Left colon (tissue), 2 donors: ENCODE measurements around the gene SEMA4C. TPM values are rescaled to one million over a fixed set of nuclear protein-coding genes. Genes with fewer than 3 reads are reported as not detected.

Experiments used
- ATAC-seq: fragments of 200-7000 bp; cut with Tn5 transposase; one replicate; pipeline ENCODE4 v1.9.1; 2020; ENCODE audit warnings: mild to moderate bottlenecking, moderate library complexity
- DNase-seq, 2 donors: peaks; one replicate each; pipeline ENCODE4 v3.0.0-alpha.2; 2020
- intact Hi-C, 2 donors: fragments of 100-400 bp; cut with DNase I in 1 of 2; cut with micrococcal nuclease in 1 of 2; formaldehyde crosslinking; loops; one replicate each; pipeline versions ENCODE4 v1.11.2 to v1.14.0; 2022; cut with DNase I, micrococcal nuclease
- total RNA-seq, 2 donors: library from RNA; stranded (reverse); fragmentation: NEBNext Ultra II Directional; extraction: Animal tissue kit (Norgen Biotek cat#: 25700); gene quantifications; one replicate each; pipeline ENCODE4 v1.2.1, GENCODE V29; 2021
- donor health status: DM: no; HTN: no; CAD: no.
- donor health status: DM: yes; HTN: yes; CAD: no.

Gene SEMA4C
- total RNA-seq, 2 donors from 2014 or later: 13.2 to 17.5 TPM

GRCh38 chr2:96816836-96817702 is 52.8 kb downstream of the SEMA4C start:
- intact Hi-C loops: no loop called here
- DNase-seq (peak in 1 of 2 donors; percentile 35), ATAC-seq (no peak)

- intact Hi-C loops: no loop called here
- DNase-seq: peak; percentile 96 to 98
- ATAC-seq: peak; percentile 77
Measured at GRCh38 chr2:96816127-96816835, 53.6 kb downstream of the SEMA4C start, which contains the start of gene CNNM3. Gene CNNM3 (plus strand): TSS chr2:96816268. CDS start chr2:96816278, 10 bp downstream.

GRCh38 chr2:96815326-96816126 is 54.4 kb downstream of the SEMA4C start:
- intact Hi-C loops: no loop called here
- no peak for ATAC-seq
- peak in 1 of 2 donors; percentile 51 for DNase-seq

GRCh38 chr2:96813656-96814055 is 56.2 kb downstream of the SEMA4C start:
- intact Hi-C loops: no loop called here
- ATAC-seq (peak; percentile 35), DNase-seq (no peak)

GRCh38 chr2:96811917-96812316 is 58.0 kb downstream of the SEMA4C start:
- intact Hi-C loops: no loop called here
- ATAC-seq: no peak
- no peak for DNase-seq

- ATAC-seq (peak; percentile 8), DNase-seq (no peak)
- intact Hi-C loops: no loop called here
Measured at GRCh38 chr2:96810783-96811192, 59.1 kb downstream of the SEMA4C start.

- ATAC-seq: no peak
- intact Hi-C loops: no loop called here
Measured at GRCh38 chr2:96809951-96810782, 59.7 kb downstream of the SEMA4C start.

More at GRCh38 chr2:96809951-96810782, 59.7 kb downstream of the SEMA4C start:
- no peak for DNase-seq

Other genes starting within 250 kb of the SEMA4C start
- gene KANSL3, start 231.8 kb downstream of the SEMA4C start, total RNA-seq: 10 to 100 TPM; 39.3 to 40.7 TPM
- gene FER1L5, start 227.3 kb downstream of the SEMA4C start, total RNA-seq: under 1 TPM in 1 of 2 donors, not detected in 1; 0.08 TPM
- 10 to 100 TPM; 14.6 to 16.3 TPM for gene LMAN2L, start 130.0 kb downstream of the SEMA4C start, total RNA-seq
- gene CNNM4, start 109.2 kb downstream of the SEMA4C start, total RNA-seq: 100 to 1,000 TPM in 1 of 2 donors, 10 to 100 TPM in 1; 98.5 to 142 TPM
- gene CNNM3, start 53.8 kb downstream of the SEMA4C start, total RNA-seq: 10 to 100 TPM; 25.4 to 25.8 TPM
- gene ANKRD23, start 26.1 kb downstream of the SEMA4C start, total RNA-seq: 1 to 10 TPM; 3.7 to 4.3 TPM
- 10 to 100 TPM in 1 of 2 donors, 1 to 10 TPM in 1; 9.5 to 11.7 TPM for gene ANKRD39, start 12.1 kb downstream of the SEMA4C start, total RNA-seq
- gene FAM178B, start 116.5 kb upstream of the SEMA4C start, total RNA-seq: under 1 TPM; 0.22 to 0.34 TPM
- 1 to 10 TPM; 5.6 to 6.1 TPM for gene FAHD2B, start 224.8 kb upstream of the SEMA4C start, total RNA-seq
- 10 to 100 TPM; 14.7 to 23.2 TPM for gene ANKRD36, start 243.1 kb upstream of the SEMA4C start, total RNA-seq